Measurements from ENCODE around the gene PIWIL1. TPM values are rescaled to one million over a fixed set of nuclear protein-coding genes. Genes with fewer than 3 reads are reported as not detected.

PIWIL1 gene
- total RNA-seq, 2 experiments from 2014 or later = not detected

DNA sequence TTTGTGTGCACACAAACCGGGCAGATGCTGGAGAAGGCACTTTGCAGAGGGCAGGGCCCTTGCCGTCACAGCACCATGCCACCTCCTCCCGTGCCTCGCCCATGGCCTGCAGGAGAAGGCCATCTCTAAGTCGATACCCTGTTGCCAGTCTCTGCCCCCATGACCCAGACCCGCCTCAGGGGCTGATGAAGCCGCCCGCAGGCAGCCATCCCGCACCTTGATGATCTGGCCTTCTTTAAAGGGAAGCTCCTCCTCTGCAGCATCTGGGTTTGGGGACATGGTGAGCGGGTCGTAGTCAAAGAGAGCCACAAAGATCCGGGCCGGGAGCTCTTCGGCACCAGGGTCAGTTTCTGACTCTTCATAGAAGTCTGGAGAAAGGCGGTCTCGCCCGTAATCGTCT is 76.2 kb downstream of the PIWIL1 start:
- Mint-ChIP-seq H3K4me3 (no peak overlapping the region), H3K36me3 (no peaks in the 10 kb centered on the region), H3K9me3 (ENCODE audit: low read depth) (no peaks in the 10 kb centered on the region), H3K4me1 (no peaks in the 10 kb centered on the region), H3K27me3 (no peaks in the 10 kb centered on the region), H3K27ac (no peak overlapping the region)
- ATAC-seq = no peak
- no peak for DNase-seq
- CTCF ChIA-PET = no interaction called here

DNA sequence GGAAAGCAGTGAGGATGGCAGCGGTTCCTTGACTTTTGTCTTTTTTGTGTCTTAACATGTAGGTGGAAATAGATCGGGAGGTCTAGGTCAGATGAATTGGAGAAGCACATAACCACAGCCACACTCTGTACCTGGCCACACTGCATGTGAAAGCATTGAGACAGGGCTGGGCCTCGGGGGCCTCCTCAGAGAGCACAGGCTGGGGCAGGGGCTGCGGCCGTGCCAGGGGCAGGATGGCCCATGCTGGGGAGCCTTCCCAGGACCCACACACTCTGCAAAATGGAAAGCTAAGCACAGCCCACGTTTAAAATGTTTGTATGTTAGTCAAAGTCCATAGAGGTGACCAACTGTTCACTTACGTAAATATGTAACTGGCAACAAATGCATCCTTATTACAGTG is 76.7 kb downstream of the PIWIL1 start:
- Mint-ChIP-seq H3K27me3 (no peaks in the 10 kb centered on the region), H3K36me3 (no peaks in the 10 kb centered on the region), H3K4me1 (no peaks in the 10 kb centered on the region), H3K9me3 (ENCODE audit: low read depth) (no peaks in the 10 kb centered on the region), H3K27ac (no peak overlapping the region), H3K4me3 (no peak overlapping the region)
- DNase-seq (no peak), ATAC-seq (no peak)
- CTCF ChIA-PET = no interaction called here

GRCh38 chr12:130418251-130418650 is 80.6 kb downstream of the PIWIL1 start:
- CTCF ChIA-PET = no interaction called here

DNA sequence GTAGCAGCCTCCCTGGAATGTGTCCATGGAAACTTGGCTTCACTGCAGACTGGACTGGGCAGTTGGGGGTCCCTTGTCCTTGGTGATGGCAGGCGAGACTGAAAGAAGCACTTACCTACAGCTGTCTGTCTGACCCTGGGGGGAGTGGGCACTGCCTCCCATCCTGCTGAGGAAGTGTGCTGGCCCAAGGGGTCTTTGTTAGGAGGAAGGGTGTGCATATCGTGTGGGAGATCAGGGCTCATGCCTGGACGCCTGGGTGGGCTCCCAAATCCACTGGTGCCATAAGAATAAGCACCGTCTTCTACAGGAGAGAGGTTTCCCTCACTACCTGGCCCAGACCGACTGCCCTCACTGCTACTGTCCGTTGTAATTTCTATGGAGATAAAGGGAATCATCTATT is 81.4 kb downstream of the PIWIL1 start:
- CTCF ChIA-PET = no interaction called here
- H3K36me3 Mint-ChIP-seq = no peaks in the 10 kb centered on the region
- no peaks in the 10 kb centered on the region for H3K9me3 Mint-ChIP-seq (ENCODE audit: low read depth)
- no peak overlapping the region for H3K4me3 Mint-ChIP-seq
- H3K27me3 Mint-ChIP-seq = no peaks in the 10 kb centered on the region
- no peaks in the 10 kb centered on the region for H3K4me1 Mint-ChIP-seq
- ATAC-seq (no peak), DNase-seq (no peak)
- no peak overlapping the region for H3K27ac Mint-ChIP-seq

More at GRCh38 chr12:130418251-130418650, 80.6 kb downstream of the PIWIL1 start:
- H3K36me3 Mint-ChIP-seq = no peaks in the 10 kb centered on the region
- no peak overlapping the region for H3K4me3 Mint-ChIP-seq
- H3K27me3 Mint-ChIP-seq = no peaks in the 10 kb centered on the region
- DNase-seq = no peak
- no peaks in the 10 kb centered on the region for H3K9me3 Mint-ChIP-seq (ENCODE audit: low read depth)
- no peak overlapping the region for H3K27ac Mint-ChIP-seq
- ATAC-seq = no peak
- H3K4me1 Mint-ChIP-seq = no peaks in the 10 kb centered on the region

DNA sequence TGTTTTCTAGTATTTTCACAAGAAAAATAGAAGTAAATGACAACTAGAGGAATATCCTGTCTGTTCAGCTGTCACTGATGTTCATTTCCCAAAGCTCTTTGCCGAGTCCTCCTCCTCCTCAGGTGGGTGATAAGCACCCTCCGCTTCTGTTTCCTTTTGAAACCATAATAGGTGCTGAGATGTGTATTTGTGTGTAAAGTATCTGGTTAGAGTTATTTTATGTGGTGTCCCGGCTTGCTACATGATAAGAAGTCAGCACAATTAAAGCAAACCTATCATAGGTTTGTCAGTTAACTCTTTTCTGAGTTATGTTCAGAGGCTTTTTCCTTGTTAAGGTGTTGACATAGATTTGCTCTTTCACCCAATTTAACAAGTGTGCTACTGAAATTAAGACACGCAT is 82.4 kb downstream of the PIWIL1 start:
- no peaks in the 10 kb centered on the region for H3K27me3 Mint-ChIP-seq
- DNase-seq = no peak
- no peaks in the 10 kb centered on the region for H3K4me1 Mint-ChIP-seq
- CTCF ChIA-PET = no interaction called here
- no peak for ATAC-seq
- peaks cover 2% of the 10 kb centered on the region for H3K9me3 Mint-ChIP-seq (ENCODE audit: low read depth)
- H3K27ac Mint-ChIP-seq = no peak overlapping the region
- no peaks in the 10 kb centered on the region for H3K36me3 Mint-ChIP-seq
- H3K4me3 Mint-ChIP-seq = no peak overlapping the region

- H3K4me1 Mint-ChIP-seq = no peaks in the 10 kb centered on the region
These were observed 84.2 kb downstream of the PIWIL1 start for GRCh38 chr12:130421896-130422295.

More at GRCh38 chr12:130421896-130422295, 84.2 kb downstream of the PIWIL1 start:
- CTCF ChIA-PET = no interaction called here
- Mint-ChIP-seq H3K9me3 (ENCODE audit: low read depth) (peaks cover 2% of the 10 kb centered on the region), H3K36me3 (no peaks in the 10 kb centered on the region), H3K27ac (no peak overlapping the region), H3K27me3 (no peaks in the 10 kb centered on the region), H3K4me3 (no peak overlapping the region)
- DNase-seq = no peak
- ATAC-seq = no peak

Other genes starting within 250 kb of the PIWIL1 start
- gene FZD10, start 175.4 kb upstream of the PIWIL1 start, total RNA-seq = not detected

All from activated CD8-positive, alpha-beta memory T cell treated with anti-CD3 and anti-CD28 coated beads, Interleukin-2, amount 10 ng/mL, durations not matched to agents 7 days and 5 days (primary cell).